NCI-H2107 (cell line): Measurements from ENCODE around the gene CAMK2N1.
"Not testable (repeated sequence)": the region's sequence is repeated elsewhere in the genome, so short reads cannot be mapped to it uniquely, and the experiment has no call there.

ENCODE experiments used
- DNase-seq: peaks from one replicate; lab custom pipeline; 2025; lab: John Stamatoyannopoulos, UW

CAMK2N1 gene

DNA sequence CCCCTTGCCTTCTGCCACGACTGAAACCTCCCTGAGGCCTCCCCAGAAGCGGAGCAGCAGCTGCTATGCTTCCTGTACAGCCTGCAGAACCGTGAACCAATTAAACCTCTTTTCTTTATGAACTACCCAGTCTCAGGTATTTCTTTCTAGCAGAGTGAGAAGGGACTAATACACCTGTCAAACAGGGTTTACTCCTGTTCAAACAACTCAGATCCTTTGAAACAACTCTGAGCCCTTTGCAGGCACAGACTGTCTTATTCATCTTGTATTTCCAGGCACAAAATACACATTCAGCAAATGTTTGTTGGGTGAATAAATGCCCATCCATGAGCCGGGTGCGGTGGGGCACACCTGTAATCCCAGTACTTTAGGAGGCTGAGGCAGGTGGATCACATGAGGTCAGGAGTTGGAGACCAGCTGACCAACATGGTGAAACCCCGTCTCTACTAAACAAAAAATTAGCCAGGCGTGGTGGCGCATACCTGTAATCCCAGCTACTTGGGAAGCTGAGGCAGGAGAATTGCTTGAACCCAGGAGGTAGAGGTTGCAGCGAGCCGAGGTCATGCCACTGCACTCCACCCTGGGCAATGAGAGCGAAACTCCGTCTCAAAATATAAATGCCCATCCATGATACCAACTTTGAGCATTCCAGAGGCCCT lies 10.8 kb upstream of the CAMK2N1 start:
- not testable (repeated sequence) for DNase-seq

DNA sequence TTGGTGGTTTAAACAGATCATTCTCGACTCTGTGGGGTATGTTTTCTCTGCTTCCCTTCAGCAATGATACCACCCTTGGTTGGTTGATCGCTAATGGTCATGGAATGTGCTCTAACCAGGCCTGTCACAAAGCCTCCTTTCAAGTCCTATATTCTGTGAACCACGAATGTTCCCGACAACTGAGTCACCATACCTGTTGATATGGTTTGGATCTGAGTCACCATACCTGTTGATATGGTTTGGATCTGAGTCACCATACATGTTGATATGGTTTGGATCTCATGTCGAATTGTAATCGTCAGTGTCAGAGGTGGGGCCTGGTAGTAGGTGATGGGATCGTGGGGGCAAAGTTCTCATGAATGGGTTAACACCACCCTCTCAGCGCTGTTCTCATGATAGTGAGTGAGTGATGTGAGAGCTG lies 10.2 kb upstream of the CAMK2N1 start:
- no peak for DNase-seq

DNA sequence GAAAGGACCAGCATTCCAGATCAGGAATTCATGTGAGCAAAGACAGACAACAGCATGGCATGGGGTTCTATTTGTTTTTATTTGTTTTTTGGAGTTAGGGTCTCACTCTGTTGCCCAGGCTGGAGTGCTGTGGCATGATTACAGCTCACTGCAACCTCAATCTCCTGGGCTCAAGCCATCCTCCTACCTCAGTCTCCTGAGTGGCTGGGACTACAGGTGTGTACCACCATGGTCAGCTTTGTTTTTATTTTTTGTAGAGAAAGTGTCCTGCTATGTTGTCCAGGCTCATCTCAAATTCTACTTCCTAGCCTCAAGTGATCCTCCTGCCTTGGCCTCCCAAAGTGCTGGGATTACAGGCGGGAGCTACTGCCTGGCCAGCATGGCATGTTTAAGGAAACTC lies 9.7 kb upstream of the CAMK2N1 start:
- DNase-seq = no peak

- no peak for DNase-seq
Observed at GRCh38 chr1:20494609-20495311, 8.8 kb upstream of the CAMK2N1 start.

GRCh38 chr1:20493839-20494608 lies 8.0 kb upstream of the CAMK2N1 start:
- DNase-seq = peak; percentile 44

- DNase-seq = no peak
Observed at GRCh38 chr1:20493309-20493708, 7.3 kb upstream of the CAMK2N1 start.

DNA sequence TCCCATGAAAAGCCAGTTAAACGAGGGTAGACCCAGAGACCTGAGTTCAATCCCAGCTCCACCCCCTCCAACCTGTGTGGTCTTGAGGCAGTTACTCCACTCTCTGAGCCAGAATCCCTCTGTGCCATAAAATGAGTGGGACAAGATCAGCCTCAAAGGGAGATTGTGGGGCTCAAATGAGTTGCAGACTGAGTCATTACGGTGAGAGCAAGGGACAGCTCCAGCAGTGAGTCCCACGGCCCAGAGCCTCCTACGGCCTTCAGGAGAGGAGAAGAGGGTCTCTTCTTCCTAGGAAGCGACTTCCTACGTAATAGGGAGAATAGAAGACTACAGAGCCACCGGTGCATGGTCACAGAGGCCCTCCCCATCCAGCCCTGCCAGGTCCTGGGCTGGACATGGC lies 6.7 kb upstream of the CAMK2N1 start:
- no peak for DNase-seq

- DNase-seq = no peak
Observed at GRCh38 chr1:20491866-20492265, 5.9 kb upstream of the CAMK2N1 start.

- no peak for DNase-seq
Observed at GRCh38 chr1:20491178-20491577, 5.2 kb upstream of the CAMK2N1 start.

- DNase-seq = no peak
Observed at GRCh38 chr1:20487236-20487590, 1.2 kb upstream of the CAMK2N1 start.

GRCh38 chr1:20486457-20487235 lies 636 bp upstream of the CAMK2N1 start:
- DNase-seq = no peak

- no peak for DNase-seq
Observed at GRCh38 chr1:20484519-20485462, 1.2 kb downstream of the CAMK2N1 start.

GRCh38 chr1:20483833-20484518 lies 2.0 kb downstream of the CAMK2N1 start:
- DNase-seq = no peak

DNA sequence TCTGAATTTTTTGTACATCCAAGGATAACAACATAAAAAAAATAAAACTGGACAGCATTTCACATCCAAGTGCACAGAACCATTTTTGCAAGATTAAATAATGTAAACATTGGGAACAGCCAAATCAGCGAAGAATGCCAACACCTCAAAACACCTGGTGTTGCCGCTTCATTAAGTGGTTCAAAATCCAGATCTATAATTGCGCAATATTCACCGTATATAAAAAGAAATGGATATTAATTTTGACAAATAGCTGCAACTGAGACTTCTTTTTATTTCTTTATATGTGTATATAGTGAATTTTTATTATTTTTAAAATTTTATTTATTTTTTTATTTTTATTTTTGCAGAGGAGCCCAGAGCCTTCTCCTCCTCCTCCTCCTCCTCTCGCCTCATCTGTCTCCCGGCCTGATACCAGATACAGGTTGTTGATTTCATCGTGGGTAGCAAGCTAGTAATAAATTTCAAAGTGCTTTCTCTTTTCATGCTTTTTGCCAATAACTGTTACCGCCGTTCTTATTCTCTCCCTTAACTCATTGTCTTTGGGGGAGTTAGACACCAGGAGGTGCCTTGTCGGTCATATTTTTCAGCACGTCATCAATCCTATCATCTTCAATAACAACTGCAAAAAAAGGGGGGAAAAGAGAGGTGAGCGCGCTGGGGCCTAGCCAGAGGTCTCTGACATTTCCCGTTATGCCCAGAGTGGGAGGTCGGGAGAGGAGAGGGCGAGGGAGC lies 2.7 kb downstream of the CAMK2N1 start:
- no peak for DNase-seq

GRCh38 chr1:20481643-20482498 lies 4.1 kb downstream of the CAMK2N1 start:
- DNase-seq = no peak

DNA sequence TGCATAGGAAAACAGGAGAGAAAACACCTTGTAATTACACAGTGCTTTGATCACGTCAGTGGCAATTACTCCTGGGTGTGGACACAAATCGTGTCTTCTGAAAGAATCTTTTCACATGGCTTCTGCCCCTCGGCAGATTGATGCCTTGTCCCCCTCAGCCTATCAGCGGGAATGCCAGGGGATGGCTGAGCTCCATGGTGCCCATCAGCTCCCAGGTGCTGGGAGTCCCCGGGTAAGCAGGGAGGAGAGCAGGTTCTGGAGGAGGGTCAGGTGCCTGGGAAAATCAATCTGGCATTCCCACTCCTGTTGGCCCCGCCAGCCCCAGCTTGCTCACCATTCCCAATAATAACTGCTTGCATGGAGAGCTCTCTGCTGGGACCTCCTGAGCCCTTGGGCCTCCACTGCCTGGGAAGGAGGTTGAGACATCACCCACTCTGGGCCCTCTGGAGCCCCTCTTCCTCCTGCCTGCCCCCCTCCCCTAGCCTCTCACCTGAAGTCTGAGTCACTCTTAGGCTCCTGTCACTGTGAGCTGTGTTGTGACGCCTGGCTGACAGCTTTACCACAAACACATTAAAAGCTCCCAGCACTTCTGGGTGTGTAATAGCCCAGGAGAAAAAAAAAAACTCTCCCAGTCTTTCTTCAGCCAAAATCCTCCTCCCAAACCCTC lies 4.9 kb downstream of the CAMK2N1 start:
- DNase-seq = no peak

GRCh38 chr1:20480243-20480944 lies 5.6 kb downstream of the CAMK2N1 start:
- DNase-seq = no peak

DNA sequence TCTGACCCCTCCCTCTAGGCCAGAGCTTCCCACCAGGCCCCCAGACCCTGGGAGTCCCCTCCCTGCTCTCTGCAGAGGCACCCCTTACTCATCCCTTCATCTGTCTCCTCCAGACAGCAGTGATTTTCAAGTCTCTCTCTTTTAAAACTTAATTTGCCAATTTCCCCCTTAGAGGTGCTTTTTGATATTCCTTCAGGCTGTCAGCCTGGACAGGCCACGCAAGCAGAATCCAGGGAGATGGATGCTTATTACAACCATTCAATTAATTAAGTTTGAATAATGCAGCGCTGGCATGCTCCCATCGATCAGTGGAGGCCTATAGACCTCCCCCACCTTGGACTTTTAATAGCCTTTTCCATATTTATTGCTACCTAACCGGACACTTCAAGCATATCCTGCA lies 6.2 kb downstream of the CAMK2N1 start:
- no peak for DNase-seq
